Measurements from ENCODE around the gene PRPF40B. TPM values are rescaled to one million over a fixed set of nuclear protein-coding genes. Genes with fewer than 3 reads are reported as not detected.
A peak's percentile ranks its signal among the peaks of the same experiment; 100 is the strongest.

Gene PRPF40B
- total and polyA plus RNA-seq, 4 donors: 11.3 to 69.0 (median 34.6) TPM

GRCh38 chr12:49666176-49666575 lies 42.8 kb downstream of the PRPF40B start:
- intact Hi-C loops (cut with DNase I): no loop called here
- Histone ChIP-seq H3K4me1 (ENCODE audit: control insufficient read depth in 1 of 2, insufficient read depth in 2 of 2, low read length in 2 of 2) (no peaks in the 10 kb centered on the region), H3K27me3 (ENCODE audit: control insufficient read depth in 1 of 2, insufficient read depth in 2 of 2, low read length in 1 of 2) (no peaks in the 10 kb centered on the region), H3K9me3 (ENCODE audit: control insufficient read depth, low read length) (no peaks in the 10 kb centered on the region), H3K4me3 (ENCODE audit: low read length in 2 of 2) (no peak overlapping the region), H3K27ac (ENCODE audit: low read depth in 1 of 2, low read length in 2 of 2) (no peak overlapping the region), H3K36me3 (ENCODE audit: control insufficient read depth in 1 of 2, insufficient read depth in 2 of 2, low read length in 1 of 2) (no peaks in the 10 kb centered on the region)
- DNase-seq: no peak
- 95% methylated on average over 4 of the region's 4 CpGs for WGBS, 2 donors
- no peak for ATAC-seq (ENCODE audit: low FRiP score)

GRCh38 chr12:49667325-49668090 lies 44.1 kb downstream of the PRPF40B start:
- Histone ChIP-seq H3K27me3 (ENCODE audit: control insufficient read depth in 1 of 2, insufficient read depth in 2 of 2, low read length in 1 of 2) (no peaks in the 10 kb centered on the region), H3K27ac (ENCODE audit: low read depth in 1 of 2, low read length in 2 of 2) (no peak overlapping the region), H3K36me3 (ENCODE audit: control insufficient read depth in 1 of 2, insufficient read depth in 2 of 2, low read length in 1 of 2) (no peaks in the 10 kb centered on the region), H3K4me1 (ENCODE audit: control insufficient read depth in 1 of 2, insufficient read depth in 2 of 2, low read length in 2 of 2) (peaks cover 0 to 2% of the 10 kb centered on the region in 2 donors), H3K4me3 (ENCODE audit: low read length in 2 of 2) (no peak overlapping the region), H3K9me3 (ENCODE audit: control insufficient read depth, low read length) (no peaks in the 10 kb centered on the region)
- peak in 1 of 2 donors; percentile 5 for DNase-seq
- ATAC-seq (ENCODE audit: low FRiP score): no peak
- 86 to 89% methylated on average over 2 of the region's 2 CpGs for WGBS, 2 donors
- intact Hi-C loops (cut with DNase I): no loop called here

GRCh38 chr12:49669796-49670195 lies 46.4 kb downstream of the PRPF40B start:
- Histone ChIP-seq H3K9me3 (ENCODE audit: control insufficient read depth, low read length) (no peaks in the 10 kb centered on the region), H3K4me3 (ENCODE audit: low read length in 2 of 2) (no peak overlapping the region), H3K27me3 (ENCODE audit: control insufficient read depth in 1 of 2, insufficient read depth in 2 of 2, low read length in 1 of 2) (no peaks in the 10 kb centered on the region), H3K27ac (ENCODE audit: low read depth in 1 of 2, low read length in 2 of 2) (no peak overlapping the region), H3K4me1 (ENCODE audit: control insufficient read depth in 1 of 2, insufficient read depth in 2 of 2, low read length in 2 of 2) (peaks cover 0 to 4% of the 10 kb centered on the region in 2 donors), H3K36me3 (ENCODE audit: control insufficient read depth in 1 of 2, insufficient read depth in 2 of 2, low read length in 1 of 2) (no peaks in the 10 kb centered on the region)
- WGBS, 2 donors: 84 to 100% methylated on average over 4 of the region's 4 CpGs
- peak in 1 of 2 donors; percentile 31 for DNase-seq
- intact Hi-C loops (cut with DNase I): loop anchor here in 1 of 2 donors (5.0 kb wide), 1 partner anchor 38 kb away; the partner anchor contains the start of gene FMNL3
- ATAC-seq (ENCODE audit: low FRiP score): no peak

- intact Hi-C loops (cut with DNase I): loop anchor here in 1 of 2 donors (5.0 kb wide), 1 partner anchor 36 kb away; the partner anchor contains the start of gene FMNL3
- Histone ChIP-seq H3K27me3 (ENCODE audit: control insufficient read depth in 1 of 2, insufficient read depth in 2 of 2, low read length in 1 of 2) (no peaks in the 10 kb centered on the region), H3K36me3 (ENCODE audit: control insufficient read depth in 1 of 2, insufficient read depth in 2 of 2, low read length in 1 of 2) (no peaks in the 10 kb centered on the region), H3K4me3 (ENCODE audit: low read length in 2 of 2) (no peak overlapping the region), H3K9me3 (ENCODE audit: control insufficient read depth, low read length) (no peaks in the 10 kb centered on the region), H3K4me1 (ENCODE audit: control insufficient read depth in 1 of 2, insufficient read depth in 2 of 2, low read length in 2 of 2) (peaks cover 0 to 4% of the 10 kb centered on the region in 2 donors), H3K27ac (ENCODE audit: low read depth in 1 of 2, low read length in 2 of 2) (peak overlapping the region in 1 of 2 donors; percentile 77)
- ATAC-seq (ENCODE audit: low FRiP score): no peak
- 75 to 79% methylated on average over 5 of the region's 5 CpGs for WGBS, 2 donors
- no peak for DNase-seq
These were observed 47.8 kb downstream of the PRPF40B start for GRCh38 chr12:49671031-49671765.

- H3K4me1 ChIP-seq (ENCODE audit: control insufficient read depth in 1 of 2, insufficient read depth in 2 of 2, low read length in 2 of 2): peaks cover 0 to 4% of the 10 kb centered on the region in 2 donors
- no peaks in the 10 kb centered on the region for H3K27me3 ChIP-seq (ENCODE audit: control insufficient read depth in 1 of 2, insufficient read depth in 2 of 2, low read length in 1 of 2)
- WGBS, 2 donors: 2 to 5% methylated on average over 5 of the region's 5 CpGs
These were observed 49.2 kb downstream of the PRPF40B start for GRCh38 chr12:49672301-49673217.

GRCh38 chr12:49673446-49674317 lies 50.3 kb downstream of the PRPF40B start:
- Histone ChIP-seq H3K27me3 (ENCODE audit: control insufficient read depth in 1 of 2, insufficient read depth in 2 of 2, low read length in 1 of 2) (no peaks in the 10 kb centered on the region), H3K36me3 (ENCODE audit: control insufficient read depth in 1 of 2, insufficient read depth in 2 of 2, low read length in 1 of 2) (no peaks in the 10 kb centered on the region), H3K9me3 (ENCODE audit: control insufficient read depth, low read length) (no peaks in the 10 kb centered on the region), H3K4me1 (ENCODE audit: control insufficient read depth in 1 of 2, insufficient read depth in 2 of 2, low read length in 2 of 2) (peaks cover 0 to 4% of the 10 kb centered on the region in 2 donors), H3K4me3 (ENCODE audit: low read length in 2 of 2) (no peak overlapping the region), H3K27ac (ENCODE audit: low read depth in 1 of 2, low read length in 2 of 2) (peak overlapping the region; percentile 89 to 90)
- WGBS, 2 donors: 3 to 4% methylated on average over 13 of the region's 13 CpGs
- DNase-seq (peak; percentile 95), ATAC-seq (ENCODE audit: low FRiP score) (peak; percentile 98)
- intact Hi-C loops (cut with DNase I): loop anchor here in 1 of 2 donors (5.0 kb wide), 1 partner anchor 34 kb away; the partner anchor contains the start of gene FMNL3

More at GRCh38 chr12:49672301-49673217, 49.2 kb downstream of the PRPF40B start:
- DNase-seq (no peak), ATAC-seq (ENCODE audit: low FRiP score) (peak; percentile 1)
- Histone ChIP-seq H3K4me3 (ENCODE audit: low read length in 2 of 2) (no peak overlapping the region), H3K27ac (ENCODE audit: low read depth in 1 of 2, low read length in 2 of 2) (peak overlapping the region; percentile 32 to 77), H3K9me3 (ENCODE audit: control insufficient read depth, low read length) (no peaks in the 10 kb centered on the region), H3K36me3 (ENCODE audit: control insufficient read depth in 1 of 2, insufficient read depth in 2 of 2, low read length in 1 of 2) (no peaks in the 10 kb centered on the region)
- intact Hi-C loops (cut with DNase I): loop anchor here in 1 of 2 donors (5.0 kb wide), 1 partner anchor 35 kb away; the partner anchor contains the start of gene FMNL3

- ATAC-seq (ENCODE audit: low FRiP score) (peak; percentile 1), DNase-seq (no peak)
- WGBS, 2 donors: 77 to 79% methylated on average over 4 of the region's 4 CpGs
- Histone ChIP-seq H3K4me1 (ENCODE audit: control insufficient read depth in 1 of 2, insufficient read depth in 2 of 2, low read length in 2 of 2) (peaks cover 0 to 4% of the 10 kb centered on the region in 2 donors), H3K4me3 (ENCODE audit: low read length in 2 of 2) (no peak overlapping the region), H3K27ac (ENCODE audit: low read depth in 1 of 2, low read length in 2 of 2) (peak overlapping the region; percentile 89 to 90), H3K36me3 (ENCODE audit: control insufficient read depth in 1 of 2, insufficient read depth in 2 of 2, low read length in 1 of 2) (no peaks in the 10 kb centered on the region), H3K27me3 (ENCODE audit: control insufficient read depth in 1 of 2, insufficient read depth in 2 of 2, low read length in 1 of 2) (no peaks in the 10 kb centered on the region), H3K9me3 (ENCODE audit: control insufficient read depth, low read length) (no peaks in the 10 kb centered on the region)
- intact Hi-C loops (cut with DNase I): loop anchor here in 1 of 2 donors (5.0 kb wide), 1 partner anchor 33 kb away; the partner anchor contains the start of gene FMNL3
These were observed 51.1 kb downstream of the PRPF40B start for GRCh38 chr12:49674318-49674981.

Data from aorta (tissue), 5 donors.